Superior temporal gyrus (tissue), 1 donor: ENCODE measurements around the gene MSLN.

Experiments
- DNase-seq: peaks from one replicate; pipeline ENCODE4 v3.0.0-alpha.2; 2016; ENCODE audit errors: extremely low spot score

MSLN gene

GRCh38 chr16:789191-789850, 28.8 kb downstream of the MSLN start:
- no peak for DNase-seq

GRCh38 chr16:790086-790485, 29.6 kb downstream of the MSLN start:
- DNase-seq, result no peak

GRCh38 chr16:791131-791530, 30.6 kb downstream of the MSLN start:
- DNase-seq, result no peak

- no peak for DNase-seq
Observed at GRCh38 chr16:792221-792995, 31.9 kb downstream of the MSLN start.

GRCh38 chr16:793414-793813, 32.9 kb downstream of the MSLN start:
- DNase-seq, result no peak

- DNase-seq, result no peak
Observed at GRCh38 chr16:794091-794822, 33.7 kb downstream of the MSLN start.

GRCh38 chr16:794853-795466, 34.4 kb downstream of the MSLN start:
- DNase-seq, result no peak

GRCh38 chr16:795580-796229, 35.2 kb downstream of the MSLN start:
- no peak for DNase-seq

- DNase-seq, result no peak
Observed at GRCh38 chr16:796296-797119, 36.0 kb downstream of the MSLN start.

- no peak for DNase-seq
Observed at GRCh38 chr16:797120-797420, 36.5 kb downstream of the MSLN start.

GRCh38 chr16:797686-798085, 37.2 kb downstream of the MSLN start:
- DNase-seq, result no peak

GRCh38 chr16:798666-799065, 38.1 kb downstream of the MSLN start:
- no peak for DNase-seq

- DNase-seq, result no peak
Observed at GRCh38 chr16:799111-799947, 38.8 kb downstream of the MSLN start.

GRCh38 chr16:799948-800833, 39.7 kb downstream of the MSLN start, which contains the start of gene GNG13:
TSS of gene GNG13 (minus strand) at chr16:800734. CDS start at chr16:799077, 1,657 bp downstream.
- DNase-seq, result no peak

- DNase-seq, result no peak
Observed at GRCh38 chr16:800834-801511, 40.4 kb downstream of the MSLN start.

- no peak for DNase-seq
Observed at GRCh38 chr16:801584-802363, 41.2 kb downstream of the MSLN start.

- DNase-seq, result no peak
Observed at GRCh38 chr16:802461-802860, 41.9 kb downstream of the MSLN start.
